Heart right ventricle (tissue), 16 donors: ENCODE measurements around the gene AMHR2. TPM values are rescaled to one million over a fixed set of nuclear protein-coding genes. Genes with fewer than 3 reads are reported as not detected.
"Not testable (repeated sequence)": the region's sequence is repeated elsewhere in the genome, so short reads cannot be mapped to it uniquely, and the experiment has no call there.

Source experiments
- ATAC-seq, 8 donors: fragments of 200-7000 bp; cut with Tn5 transposase; one replicate each; pipeline ENCODE4 v1.9.1; 2020; ENCODE audit warnings: mild to moderate bottlenecking in 8 of 8, moderate library complexity in 8 of 8, moderate number of reproducible peaks in 1 of 8
- DNase-seq, 2 donors: peaks; one replicate each; pipeline ENCODE4 v3.0.0-alpha.2; 2020
- H3K27ac ChIP-seq, 10 donors: fragments of 200-600 bp; sonication (generic) in 2 of 10; one replicate each; pipeline versions ENCODE4 v1.5.0 to v1.8.0; 2020 to 2022; ENCODE audit warnings: mild to moderate bottlenecking in 3 of 10
- H3K27me3 ChIP-seq, 7 donors: fragments of 200-600 bp; one replicate each; pipeline ENCODE4 v1.8.0; 2021 to 2022; ENCODE audit warnings: mild to moderate bottlenecking in 2 of 7
- H3K36me3 ChIP-seq, 9 donors: fragments of 200-600 bp; sonication (generic) in 1 of 9; one replicate each; pipeline versions ENCODE4 v1.5.0 to v1.8.0; 2020 to 2022; ENCODE audit warnings: mild to moderate bottlenecking in 2 of 9
- H3K4me1 ChIP-seq, 9 donors: fragments of 200-600 bp; sonication (generic) in 1 of 9; one replicate each; pipeline versions ENCODE4 v1.5.0 to v1.8.0; 2020 to 2022; ENCODE audit warnings: mild to moderate bottlenecking in 4 of 9
- H3K4me3 ChIP-seq, 10 donors: fragments of 200-600 bp; sonication (generic) in 2 of 10; one replicate each; pipeline versions ENCODE4 v1.5.0 to v1.8.0; 2020 to 2022; ENCODE audit warnings: mild to moderate bottlenecking in 7 of 10, moderate library complexity in 2 of 10
- H3K9me3 ChIP-seq, 11 donors: fragments of 200-600 bp in 10 of 11; sonication (generic) in 2 of 11; one replicate each; pipeline versions ENCODE4 v1.5.0 to v1.8.0; 2013 to 2022; ENCODE audit warnings: mild to moderate bottlenecking in 2 of 11, control low read depth in 1 of 11, moderate library complexity in 1 of 11
- WGBS, 2 donors: extraction: QIAGEN DNeasy Blood & Tissue Kit; methylation state at CpG; one replicate each; pipeline ENCODE4 v1.1.7; 2013; ENCODE audit warnings: inconsistent platforms in 1 of 2; 5-methylcytosine and 5-hydroxymethylcytosine counted together
- intact Hi-C, 10 donors: fragments of 100-400 bp; cut with DNase I; formaldehyde crosslinking; loops; one replicate each; pipeline versions ENCODE4 v1.11.1 to v1.14.2; 2022
- polyA plus RNA-seq, 2 donors: library from polyadenylated mRNA; stranded (reverse); fragments of 200-250 nt; gene quantifications; one replicate each; pipeline ENCODE4 v1.2.3, GENCODE V29; 2013
- total RNA-seq, 10 donors: library from RNA; stranded (reverse); fragmentation: NEBNext Ultra II Directional in 3 of 10; extraction: Animal tissue kit (Norgen Biotek cat#: 25700) in 3 of 10; gene quantifications; one replicate each; pipeline versions ENCODE4 v1.2.1 to v1.2.4, GENCODE V29; 2021 to 2023
- TF ChIP-seq, protein P1 (sequence below), 9 donors: fragments of 200-600 bp; sonication (generic) in 2 of 9; IDR thresholded peaks; one replicate each; pipeline versions ENCODE4 v1.5.0 to v1.8.0; 2021 to 2022; ENCODE audit warnings: antibody characterized with exemption in 9 of 9, mild to moderate bottlenecking in 5 of 9, moderate library complexity in 1 of 9
- donor health status: Arrhythmogenic right ventricular cardiomyopathy.
- donor health status: ischemic (EF 13 %, LVEDD 7.1; RV severe dilation, severe dysfunction).
- donor health status: healthy with polysubstance abuse.
- donor health status: DM: no; HTN: yes; CAD: no.
- donor health status: DM: no; HTN: no; CAD: no.
- donor health status: ischemic (EF 25% LVEDD 6.9; RV normal size, moderate dysfunction).
- donor health status: ischemic (EF 25% LVEDD 5.7; RV mildly dilated, moderate dysfunction).
- donor health status: healthy.
- donor health status: DM: yes; HTN: yes; CAD: no.
- donor health status: Ischemic cardiomyopathy.
- donor health status: ischemic (EF 35%, LVEDD 5.7; RV mildly dilated, moderate dysfunction).
- donor health status: nonischemic (EF 11% LVEDD 7.7; RV severe dilation, severe dysfunction).
- donor health status: DM: yes; HTN: yes; CAD: no.
- donor health status: PGD.
- donor health status: ischemic (EF 29% LVEDD 5.4; RV normal size, mild dysfunction).
- donor health status: nonischemic (EF 23%, LVEDD 6.1; RV moderate dilation, normal function).

Gene AMHR2
- total and polyA plus RNA-seq, 12 donors: 0.24 to 0.94 (median 0.64) TPM; not detected in 7

DNA sequence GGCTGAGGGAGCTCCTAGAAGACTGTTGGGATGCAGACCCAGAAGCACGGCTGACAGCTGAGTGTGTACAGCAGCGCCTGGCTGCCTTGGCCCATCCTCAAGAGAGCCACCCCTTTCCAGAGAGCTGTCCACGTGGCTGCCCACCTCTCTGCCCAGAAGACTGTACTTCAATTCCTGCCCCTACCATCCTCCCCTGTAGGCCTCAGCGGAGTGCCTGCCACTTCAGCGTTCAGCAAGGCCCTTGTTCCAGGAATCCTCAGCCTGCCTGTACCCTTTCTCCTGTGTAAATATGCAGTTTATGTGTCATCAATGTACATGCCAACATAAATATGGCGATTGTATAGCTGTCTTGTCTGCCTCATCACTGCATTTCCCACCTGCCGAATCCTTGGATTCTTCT lies 7.5 kb downstream of the AMHR2 start:
- WGBS, 2 donors: 80 to 84% methylated on average over 7 of the region's 7 CpGs
- TF ChIP-seq, protein P1, sequence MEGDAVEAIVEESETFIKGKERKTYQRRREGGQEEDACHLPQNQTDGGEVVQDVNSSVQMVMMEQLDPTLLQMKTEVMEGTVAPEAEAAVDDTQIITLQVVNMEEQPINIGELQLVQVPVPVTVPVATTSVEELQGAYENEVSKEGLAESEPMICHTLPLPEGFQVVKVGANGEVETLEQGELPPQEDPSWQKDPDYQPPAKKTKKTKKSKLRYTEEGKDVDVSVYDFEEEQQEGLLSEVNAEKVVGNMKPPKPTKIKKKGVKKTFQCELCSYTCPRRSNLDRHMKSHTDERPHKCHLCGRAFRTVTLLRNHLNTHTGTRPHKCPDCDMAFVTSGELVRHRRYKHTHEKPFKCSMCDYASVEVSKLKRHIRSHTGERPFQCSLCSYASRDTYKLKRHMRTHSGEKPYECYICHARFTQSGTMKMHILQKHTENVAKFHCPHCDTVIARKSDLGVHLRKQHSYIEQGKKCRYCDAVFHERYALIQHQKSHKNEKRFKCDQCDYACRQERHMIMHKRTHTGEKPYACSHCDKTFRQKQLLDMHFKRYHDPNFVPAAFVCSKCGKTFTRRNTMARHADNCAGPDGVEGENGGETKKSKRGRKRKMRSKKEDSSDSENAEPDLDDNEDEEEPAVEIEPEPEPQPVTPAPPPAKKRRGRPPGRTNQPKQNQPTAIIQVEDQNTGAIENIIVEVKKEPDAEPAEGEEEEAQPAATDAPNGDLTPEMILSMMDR (IDR thresholded peaks at IDR 0.05): no peak
- intact Hi-C loops: no loop called here
- ATAC-seq (no peak), DNase-seq (no peak)
- Histone ChIP-seq H3K9me3 (no peaks in the 10 kb centered on the region), H3K36me3 (no peaks in the 10 kb centered on the region), H3K4me1 (no peaks in the 10 kb centered on the region), H3K4me3 (no peak overlapping the region), H3K27me3 (no peaks in the 10 kb centered on the region), H3K27ac (no peak overlapping the region)

DNA sequence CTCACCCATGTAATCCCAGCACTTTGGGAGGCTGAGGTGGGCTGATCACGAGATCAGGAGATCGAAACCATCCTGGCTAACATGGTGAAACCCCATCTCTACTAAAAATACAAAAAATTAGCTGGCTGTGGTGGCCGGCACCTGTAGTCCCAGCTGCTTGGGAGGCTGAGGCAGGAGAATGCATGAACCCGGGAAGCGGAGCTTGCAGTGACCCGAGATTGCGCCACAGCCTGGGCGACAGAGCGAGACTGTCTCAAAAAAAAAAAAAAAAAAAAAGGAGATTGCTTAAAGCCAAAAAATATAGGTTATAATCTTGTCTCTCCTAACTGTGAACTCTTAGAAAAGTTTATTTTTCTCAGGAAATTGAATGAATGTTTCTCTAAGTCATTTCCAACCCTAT lies 11.7 kb downstream of the AMHR2 start:
- H3K36me3 ChIP-seq, H3K27me3 ChIP-seq, H3K4me1 ChIP-seq, H3K4me3 ChIP-seq, ATAC-seq, DNase-seq, H3K27ac ChIP-seq, H3K9me3 ChIP-seq, intact Hi-C loops: not testable (repeated sequence)
- 95 to 96% methylated on average over 9 of the region's 9 CpGs for WGBS, 2 donors

DNA sequence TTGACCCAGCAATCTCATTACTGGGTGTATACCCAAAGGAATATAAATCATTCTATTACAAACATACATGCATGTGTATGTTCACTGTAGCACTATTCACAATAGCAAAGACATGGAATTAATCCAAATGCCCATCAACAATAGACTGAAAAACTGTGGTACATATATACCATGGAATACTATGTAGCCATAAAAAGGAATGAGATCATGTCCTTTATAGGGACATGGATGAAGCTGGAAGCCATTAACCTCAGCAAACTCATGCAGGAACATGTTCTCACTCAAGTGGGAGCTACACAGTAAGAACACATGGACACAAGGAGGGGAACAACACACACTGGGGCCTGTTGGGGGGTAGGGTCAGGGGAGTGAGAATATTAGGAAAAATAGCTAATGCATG lies 15.9 kb downstream of the AMHR2 start:
- H3K4me3 ChIP-seq, H3K27me3 ChIP-seq, H3K27ac ChIP-seq, H3K9me3 ChIP-seq, DNase-seq, intact Hi-C loops, ATAC-seq: not testable (repeated sequence)
- Histone ChIP-seq H3K36me3 (peaks cover 0 to 17% (median 0%) of the 10 kb centered on the region in 9 donors), H3K4me1 (peaks cover 7 to 32% (median 18%) of the 10 kb centered on the region in 9 donors)

DNA sequence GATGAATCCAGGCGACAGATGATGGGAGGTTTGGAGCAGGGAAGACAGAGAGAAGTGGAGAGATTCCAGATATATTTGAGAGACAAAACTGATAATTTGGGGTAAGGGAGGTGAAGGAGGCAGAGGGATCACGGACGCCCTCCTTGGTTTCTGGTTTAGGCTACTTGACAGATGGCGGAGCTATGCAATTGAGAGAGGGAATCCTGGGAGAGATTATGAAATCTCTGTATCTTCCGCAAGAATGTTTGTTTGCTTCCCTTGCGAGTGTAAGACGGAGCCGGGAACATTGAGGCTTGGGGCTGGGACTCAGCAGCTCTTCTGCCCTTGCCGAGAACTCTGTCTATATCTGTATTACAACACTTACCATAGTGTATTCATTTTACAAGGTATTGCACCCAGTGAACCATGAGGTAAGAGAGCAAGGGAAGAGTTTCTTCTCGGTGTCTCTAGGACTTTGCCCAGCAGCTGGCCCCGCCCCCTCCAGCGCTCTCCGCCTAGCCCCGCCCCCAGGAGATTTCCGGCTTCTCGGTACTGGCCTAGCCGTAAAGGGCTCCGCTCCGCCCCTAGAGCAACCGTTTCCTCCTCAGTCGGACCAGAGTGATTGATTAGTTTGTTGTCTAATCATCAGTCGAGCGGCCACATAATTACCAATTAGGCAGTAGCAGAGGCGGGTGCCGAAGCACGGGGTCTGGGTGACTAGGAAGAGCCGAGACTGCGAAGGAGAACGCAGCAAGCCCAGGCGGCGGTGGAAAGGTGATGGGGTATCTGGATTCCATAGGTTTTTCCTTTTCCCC lies 17.6 kb downstream of the AMHR2 start, which contains the start of gene PRR13:
PRR13 (plus strand) TSS at position 695 of the 794 bp plus-strand sequence. CDS start 981 bp downstream, outside the sequence.
- Histone ChIP-seq H3K36me3 (peaks cover 0 to 33% (median 7%) of the 10 kb centered on the region in 9 donors), H3K9me3 (no peaks in the 10 kb centered on the region), H3K27me3 (no peaks in the 10 kb centered on the region), H3K4me3 (peak within 1 kb of the TSS; percentile 48 to 91 (median 74)), H3K4me1 (peaks cover 7 to 45% (median 18%) of the 10 kb centered on the region in 9 donors), H3K27ac (peak within 1 kb of the TSS; percentile 42 to 94 (median 88))
- WGBS, 2 donors: 1% methylated on average over 31 of the region's 31 CpGs
- intact Hi-C loops: loop anchor here in 2 of 10 donors (1.0 to 10.0 kb wide), 3 partner anchors 10 to 64 kb away; partner anchors contain the start of genes NPFF (in 1 of the 2), SP1 (in 1 of the 2) and TARBP2 (in 1 of the 2)
- DNase-seq (peak; percentile 98 to 100), ATAC-seq (peak; percentile 98 to 100 (median 99))
- TF ChIP-seq, protein P1 (IDR thresholded peaks at IDR 0.05): peak in 1 of 9 donors; percentile 3

- Histone ChIP-seq H3K27ac (no peak overlapping the region), H3K4me1 (peaks cover 7 to 45% (median 18%) of the 10 kb centered on the region in 9 donors), H3K9me3 (no peaks in the 10 kb centered on the region), H3K4me3 (no peak overlapping the region), H3K36me3 (peaks cover 0 to 59% (median 12%) of the 10 kb centered on the region in 9 donors), H3K27me3 (no peaks in the 10 kb centered on the region)
- DNase-seq: no peak
- intact Hi-C loops: loop anchor here in 1 of 10 donors (10.0 kb wide), 1 partner anchor 61 kb away; the partner anchor contains the start of genes NPFF and TARBP2
- TF ChIP-seq, protein P1 (IDR thresholded peaks at IDR 0.05): no peak
- no peak for ATAC-seq
- WGBS, 2 donors: 94 to 96% methylated on average over 4 of the region's 4 CpGs
These were observed 20.3 kb downstream of the AMHR2 start for GRCh38 chr12:53443955-53444354.

DNA sequence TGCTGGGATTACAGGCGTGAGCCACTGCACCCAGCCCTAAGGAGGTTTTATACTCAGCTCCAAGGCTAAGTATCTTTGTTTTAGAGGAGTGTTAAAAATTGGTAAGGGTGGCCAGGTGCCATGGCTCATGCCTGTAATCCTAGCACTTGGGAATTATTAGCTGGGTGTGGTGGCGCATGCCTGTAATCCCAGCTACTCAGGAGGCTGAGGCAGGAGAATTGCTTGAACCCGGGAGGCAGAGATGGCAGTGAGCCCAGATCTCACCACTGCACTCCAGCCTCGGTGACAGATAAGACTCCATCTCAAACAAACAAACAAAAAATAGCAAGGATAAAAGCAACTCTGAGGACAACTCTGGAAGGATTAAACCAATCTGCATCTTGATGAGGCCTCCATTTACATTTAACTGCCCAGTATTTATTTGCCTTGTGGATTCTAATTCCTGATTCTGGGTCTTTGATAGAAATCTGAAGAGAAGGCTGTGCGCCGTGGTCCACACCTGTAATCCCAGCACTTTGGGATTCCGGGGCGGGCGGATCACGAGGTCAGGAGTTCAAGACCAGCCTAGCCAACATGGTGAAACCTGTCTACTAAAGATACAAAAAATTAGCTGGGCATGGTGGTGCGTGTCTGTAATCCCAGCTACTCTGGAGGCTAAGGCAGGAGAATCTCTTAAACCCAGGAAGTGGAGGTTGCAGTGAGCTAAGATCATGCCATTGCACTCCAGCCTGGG lies 21.1 kb downstream of the AMHR2 start:
- WGBS, 2 donors: 88 to 90% methylated on average over 11 of the region's 11 CpGs

More for the DNA sequence above, 21.1 kb downstream of the AMHR2 start:
- DNase-seq, H3K4me3 ChIP-seq, H3K27ac ChIP-seq, H3K27me3 ChIP-seq, ATAC-seq, H3K9me3 ChIP-seq: not testable (repeated sequence)
- peaks cover 7 to 45% (median 18%) of the 10 kb centered on the region in 9 donors for H3K4me1 ChIP-seq
- intact Hi-C loops: loop anchor here in 1 of 10 donors (10.0 kb wide), 1 partner anchor 60 kb away; the partner anchor contains the start of genes NPFF and TARBP2
- H3K36me3 ChIP-seq: peaks cover 0 to 59% (median 12%) of the 10 kb centered on the region in 9 donors
